HepG2 (cell line): ENCODE measurements around the gene ZNF212. TPM values are rescaled to one million over a fixed set of nuclear protein-coding genes. Genes with fewer than 3 reads are reported as not detected.

Experiments
- SCMH1 ChIP-seq: sonication (generic); formaldehyde crosslinking; IDR thresholded peaks from 2 replicates; pipeline ENCODE4 v1.9.0; 2021; ENCODE audit warnings: missing genetic modification reagents, mild to moderate bottlenecking, borderline replicate concordance
- ZFY ChIP-seq: sonication (generic); formaldehyde crosslinking; IDR thresholded peaks from 2 replicates; pipeline ENCODE4 v1.4.0; 2020; ENCODE audit warnings: missing genetic modification reagents
- ZNF709 ChIP-seq: sonication (generic); formaldehyde crosslinking; IDR thresholded peaks from 2 replicates; pipeline ENCODE4 v1.5.0; 2020; ENCODE audit warnings: mild to moderate bottlenecking, missing genetic modification reagents
- ZSCAN22 ChIP-seq: sonication (generic); formaldehyde crosslinking; IDR thresholded peaks from 2 replicates; pipeline ENCODE4 v1.4.0; 2020; ENCODE audit warnings: mild to moderate bottlenecking, missing genetic modification reagents
- polyA plus RNA-seq, 8 experiments: library from polyadenylated mRNA; depleted of rRNA in 3 of 8; stranded (reverse) in 7 of 8; unstranded in 1 of 8; fragments of >200 nt; fragmentation: Illumina TruSeq in 4 of 8; extraction: Trizol in 4 of 8; gene quantifications; 2 replicates each; pipeline versions ENCODE4 v1.2.1 to v1.2.3, GENCODE V29; 2011 to 2016; ENCODE audit warnings: low read depth in 4 of 8, missing spikeins in 1 of 8, mixed read lengths in 1 of 8; ENCODE audit not compliant: insufficient read depth in 1 of 8
- total RNA-seq, 5 experiments: library from RNA; depleted of rRNA; stranded (reverse); fragments of >200 nt; fragmentation: Illumina TruSeq; extraction: Trizol; gene quantifications; 2 replicates each; pipeline ENCODE4 v1.2.3, GENCODE V29; 2016; ENCODE audit warnings: low read depth in 1 of 5
- TF ChIP-seq, protein P1 (sequence below), 2 experiments: fragments of 450-650 bp in 1 of 2; sonication (generic) in 1 of 2; formaldehyde crosslinking in 1 of 2; IDR thresholded peaks; 2 replicates each; pipeline versions ENCODE4 v1.6.1 to v1.8.0; 2016 to 2022; ENCODE audit warnings: antibody characterized with exemption in 1 of 2, mild to moderate bottlenecking in 1 of 2, missing genetic modification reagents in 1 of 2
- TF ChIP-seq, protein P2 (sequence below): IDR thresholded peaks from 2 replicates; pipeline ENCODE4 v1.6.1; 2016; ENCODE audit warnings: missing compliant biosample characterization, missing genetic modification reagents, borderline replicate concordance

ZNF212 gene
- total and polyA plus RNA-seq, 2 of the 13 experiments (the other 11 are each of a cell fraction or from before 2014, with no cell fraction given), result 2.6 to 3.8 TPM

DNA sequence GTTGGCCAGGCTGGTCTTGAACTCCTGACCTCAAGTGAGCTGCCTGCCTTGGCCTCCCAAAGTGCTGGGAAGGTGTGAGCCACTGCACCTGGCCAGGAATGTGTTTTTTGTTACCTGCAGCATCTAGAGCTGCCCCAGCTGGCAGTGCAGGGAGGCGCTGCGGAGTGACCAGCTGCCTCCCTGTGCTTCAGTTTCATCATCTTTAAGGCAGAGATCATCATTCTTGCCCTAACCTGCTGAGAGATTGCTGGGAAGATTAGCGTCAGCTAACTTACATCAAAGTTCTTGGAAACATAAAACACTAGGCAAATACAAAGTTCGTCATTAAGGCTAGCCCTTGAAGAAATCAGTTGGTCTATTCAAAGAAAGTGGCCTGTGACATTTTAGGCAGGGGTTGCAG, 41.8 kb upstream of the ZNF212 start (continued):
- TF ChIP-seq, protein P1, sequence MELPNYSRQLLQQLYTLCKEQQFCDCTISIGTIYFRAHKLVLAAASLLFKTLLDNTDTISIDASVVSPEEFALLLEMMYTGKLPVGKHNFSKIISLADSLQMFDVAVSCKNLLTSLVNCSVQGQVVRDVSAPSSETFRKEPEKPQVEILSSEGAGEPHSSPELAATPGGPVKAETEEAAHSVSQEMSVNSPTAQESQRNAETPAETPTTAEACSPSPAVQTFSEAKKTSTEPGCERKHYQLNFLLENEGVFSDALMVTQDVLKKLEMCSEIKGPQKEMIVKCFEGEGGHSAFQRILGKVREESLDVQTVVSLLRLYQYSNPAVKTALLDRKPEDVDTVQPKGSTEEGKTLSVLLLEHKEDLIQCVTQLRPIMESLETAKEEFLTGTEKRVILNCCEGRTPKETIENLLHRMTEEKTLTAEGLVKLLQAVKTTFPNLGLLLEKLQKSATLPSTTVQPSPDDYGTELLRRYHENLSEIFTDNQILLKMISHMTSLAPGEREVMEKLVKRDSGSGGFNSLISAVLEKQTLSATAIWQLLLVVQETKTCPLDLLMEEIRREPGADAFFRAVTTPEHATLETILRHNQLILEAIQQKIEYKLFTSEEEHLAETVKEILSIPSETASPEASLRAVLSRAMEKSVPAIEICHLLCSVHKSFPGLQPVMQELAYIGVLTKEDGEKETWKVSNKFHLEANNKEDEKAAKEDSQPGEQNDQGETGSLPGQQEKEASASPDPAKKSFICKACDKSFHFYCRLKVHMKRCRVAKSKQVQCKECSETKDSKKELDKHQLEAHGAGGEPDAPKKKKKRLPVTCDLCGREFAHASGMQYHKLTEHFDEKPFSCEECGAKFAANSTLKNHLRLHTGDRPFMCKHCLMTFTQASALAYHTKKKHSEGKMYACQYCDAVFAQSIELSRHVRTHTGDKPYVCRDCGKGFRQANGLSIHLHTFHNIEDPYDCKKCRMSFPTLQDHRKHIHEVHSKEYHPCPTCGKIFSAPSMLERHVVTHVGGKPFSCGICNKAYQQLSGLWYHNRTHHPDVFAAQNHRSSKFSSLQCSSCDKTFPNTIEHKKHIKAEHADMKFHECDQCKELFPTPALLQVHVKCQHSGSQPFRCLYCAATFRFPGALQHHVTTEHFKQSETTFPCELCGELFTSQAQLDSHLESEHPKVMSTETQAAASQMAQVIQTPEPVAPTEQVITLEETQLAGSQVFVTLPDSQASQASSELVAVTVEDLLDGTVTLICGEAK (IDR thresholded peaks at IDR 0.05), result no peak
- TF ChIP-seq, protein P1 (CRISPR knock-in tag; IDR thresholded peaks at IDR 0.05), result no peak
- TF ChIP-seq ZSCAN22 (no peak), ZFY (CRISPR knock-in tag) (no peak), ZNF709 (CRISPR knock-in tag) (no peak), SCMH1 (CRISPR knock-in tag) (no peak)
- TF ChIP-seq, protein P2, sequence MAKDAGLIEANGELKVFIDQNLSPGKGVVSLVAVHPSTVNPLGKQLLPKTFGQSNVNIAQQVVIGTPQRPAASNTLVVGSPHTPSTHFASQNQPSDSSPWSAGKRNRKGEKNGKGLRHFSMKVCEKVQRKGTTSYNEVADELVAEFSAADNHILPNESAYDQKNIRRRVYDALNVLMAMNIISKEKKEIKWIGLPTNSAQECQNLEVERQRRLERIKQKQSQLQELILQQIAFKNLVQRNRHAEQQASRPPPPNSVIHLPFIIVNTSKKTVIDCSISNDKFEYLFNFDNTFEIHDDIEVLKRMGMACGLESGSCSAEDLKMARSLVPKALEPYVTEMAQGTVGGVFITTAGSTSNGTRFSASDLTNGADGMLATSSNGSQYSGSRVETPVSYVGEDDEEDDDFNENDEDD, result no peak
- TF ChIP-seq, all 625 proteins: peak for 0
